GM23338 (cell line): ENCODE data around the gene HS6ST2. TPM values are rescaled to one million over a fixed set of nuclear protein-coding genes. Genes with fewer than 3 reads are reported as not detected.

Experiments used
- CREB1 ChIP-seq: fragments of 250-450 bp; sonication (Bioruptor Pico); IDR thresholded peaks from 2 replicates; pipeline ENCODE4 v1.5.0; 2020; ENCODE audit warnings: low read depth, mild to moderate bottlenecking, moderate library complexity
- CTCF ChIP-seq, 2 experiments: fragments of 200-600 bp in 1 of 2; sonication (generic) in 1 of 2; conservative IDR thresholded peaks; 2 replicates each; pipeline versions ENCODE4 v1.5.1 to v1.6.1; 2016 to 2017; ENCODE audit warnings: antibody characterized with exemption in 2 of 2, low read depth in 2 of 2, mild to moderate bottlenecking in 2 of 2, moderate library complexity in 1 of 2
- ETS1 ChIP-seq: IDR thresholded peaks from 2 replicates; pipeline ENCODE4 v1.6.1; 2016; ENCODE audit warnings: antibody characterized with exemption
- EZH2 ChIP-seq: fragments of 200-600 bp; sonication (generic); IDR thresholded peaks from one replicate; pipeline ENCODE4 v1.8.0; 2017; ENCODE audit warnings: antibody characterized with exemption, mild to moderate bottlenecking, low read depth; ENCODE audit not compliant: unreplicated experiment
- EZH2phosphoT487 ChIP-seq: fragments of 200-600 bp; sonication (generic); IDR thresholded peaks from one replicate; pipeline ENCODE4 v1.8.1; 2018; ENCODE audit warnings: antibody characterized with exemption; ENCODE audit not compliant: unreplicated experiment
- JUNB ChIP-seq: IDR thresholded peaks from one replicate; pipeline ENCODE4 v1.6.1; 2016; ENCODE audit warnings: antibody characterized with exemption; ENCODE audit not compliant: unreplicated experiment
- NANOG ChIP-seq: IDR thresholded peaks from 2 replicates; pipeline ENCODE4 v1.6.1; 2016; ENCODE audit warnings: antibody characterized with exemption, borderline replicate concordance
- ZNF114 ChIP-seq: fragments of 250-450 bp; sonication (Bioruptor Pico); IDR thresholded peaks from 2 replicates; pipeline ENCODE4 v1.5.0; 2020; ENCODE audit warnings: mild to moderate bottlenecking, moderate library complexity
- ZNF331 ChIP-seq: fragments of 250-450 bp; sonication (Bioruptor Pico); IDR thresholded peaks from 2 replicates; pipeline ENCODE4 v1.5.0; 2020; ENCODE audit warnings: low read depth, mild to moderate bottlenecking, moderate library complexity
- ZNF462 ChIP-seq: fragments of 250-450 bp; sonication (Bioruptor Pico); IDR thresholded peaks from 2 replicates; pipeline ENCODE4 v1.5.0; 2020; ENCODE audit warnings: mild to moderate bottlenecking, moderate library complexity
- polyA plus RNA-seq: library from polyadenylated mRNA; unstranded; fragments of >200 nt; fragmentation: Nextera tagmentation; extraction: Ambion mirVana; gene quantifications from 2 replicates; pipeline ENCODE4 v1.2.1, GENCODE V29; 2016
- total RNA-seq: library from RNA; depleted of rRNA; stranded (reverse); fragments of >200 nt; shearing (Covaris generic); gene quantifications from 2 replicates; pipeline ENCODE4 v1.2.3, GENCODE V29; 2014

Gene HS6ST2
- total and polyA plus RNA-seq, 2 experiments from 2014 or later = 0.82 to 4.8 TPM

GRCh38 chrX:132776486-132777210 is 181.8 kb downstream of the HS6ST2 start (continued):
- TF ChIP-seq ZNF462 (no peak), NANOG (no peak), JUNB (no peak), ETS1 (no peak), ZNF114 (CRISPR knock-in tag) (no peak), CREB1 (CRISPR knock-in tag) (no peak), EZH2 (no peak), CTCF (conservative IDR thresholded peaks at IDR 0.05; ENCODE audit: low read depth in 2 of 2) (no peak), ZNF331 (no peak), EZH2phosphoT487 (no peak)
